GM10266 (cell line): ENCODE data around the gene PNLIPRP1.

Source experiments
- DNase-seq: peaks from one replicate; pipeline ENCODE4 v3.0.0; 2012; ENCODE audit errors: extremely low spot score
- TF ChIP-seq, protein P1 (sequence below): IDR thresholded peaks from 2 replicates; pipeline ENCODE4 v1.5.1; 2012; ENCODE audit warnings: mild to moderate bottlenecking, low read depth; ENCODE audit not compliant: control insufficient read depth, insufficient read depth; ENCODE audit errors: missing control alignments

Gene PNLIPRP1

DNA sequence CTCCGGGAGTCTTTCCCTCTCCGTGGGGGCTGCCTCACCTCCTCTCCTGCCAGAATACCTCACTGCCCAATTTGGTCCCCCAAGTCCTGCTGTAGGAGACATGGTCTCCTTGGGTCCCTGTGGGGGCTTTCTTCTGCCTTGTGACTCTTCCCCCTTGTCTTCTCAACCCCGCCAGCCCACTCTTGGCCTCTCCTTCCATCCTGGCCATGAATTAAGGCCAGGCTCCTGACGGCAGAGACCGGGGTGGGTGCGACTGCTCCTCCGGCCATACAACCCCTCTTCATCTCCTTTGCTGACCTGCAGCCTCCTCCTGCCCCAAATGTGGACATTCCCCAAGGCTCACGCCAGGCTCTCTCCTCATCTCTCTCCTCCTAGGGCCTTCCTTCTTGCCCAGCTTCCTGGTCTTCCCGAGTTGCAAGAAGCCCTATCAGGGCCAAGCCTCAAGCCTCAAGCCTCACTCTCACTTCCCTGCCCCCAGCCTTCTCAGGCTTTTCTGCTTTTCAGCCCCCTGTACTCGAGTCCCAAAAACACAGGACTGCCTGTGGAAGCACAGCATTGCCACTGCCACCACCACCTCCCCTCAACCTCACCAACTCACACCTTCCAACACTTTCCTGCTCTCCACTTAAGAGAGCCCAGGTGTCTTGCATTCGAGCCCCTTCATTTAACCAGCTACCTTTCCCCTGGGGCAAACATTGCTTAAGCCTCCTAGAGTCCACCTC is 31.3 kb downstream of the PNLIPRP1 start:
- TF ChIP-seq, protein P1, sequence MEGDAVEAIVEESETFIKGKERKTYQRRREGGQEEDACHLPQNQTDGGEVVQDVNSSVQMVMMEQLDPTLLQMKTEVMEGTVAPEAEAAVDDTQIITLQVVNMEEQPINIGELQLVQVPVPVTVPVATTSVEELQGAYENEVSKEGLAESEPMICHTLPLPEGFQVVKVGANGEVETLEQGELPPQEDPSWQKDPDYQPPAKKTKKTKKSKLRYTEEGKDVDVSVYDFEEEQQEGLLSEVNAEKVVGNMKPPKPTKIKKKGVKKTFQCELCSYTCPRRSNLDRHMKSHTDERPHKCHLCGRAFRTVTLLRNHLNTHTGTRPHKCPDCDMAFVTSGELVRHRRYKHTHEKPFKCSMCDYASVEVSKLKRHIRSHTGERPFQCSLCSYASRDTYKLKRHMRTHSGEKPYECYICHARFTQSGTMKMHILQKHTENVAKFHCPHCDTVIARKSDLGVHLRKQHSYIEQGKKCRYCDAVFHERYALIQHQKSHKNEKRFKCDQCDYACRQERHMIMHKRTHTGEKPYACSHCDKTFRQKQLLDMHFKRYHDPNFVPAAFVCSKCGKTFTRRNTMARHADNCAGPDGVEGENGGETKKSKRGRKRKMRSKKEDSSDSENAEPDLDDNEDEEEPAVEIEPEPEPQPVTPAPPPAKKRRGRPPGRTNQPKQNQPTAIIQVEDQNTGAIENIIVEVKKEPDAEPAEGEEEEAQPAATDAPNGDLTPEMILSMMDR: no peak
- DNase-seq: no peak

DNA sequence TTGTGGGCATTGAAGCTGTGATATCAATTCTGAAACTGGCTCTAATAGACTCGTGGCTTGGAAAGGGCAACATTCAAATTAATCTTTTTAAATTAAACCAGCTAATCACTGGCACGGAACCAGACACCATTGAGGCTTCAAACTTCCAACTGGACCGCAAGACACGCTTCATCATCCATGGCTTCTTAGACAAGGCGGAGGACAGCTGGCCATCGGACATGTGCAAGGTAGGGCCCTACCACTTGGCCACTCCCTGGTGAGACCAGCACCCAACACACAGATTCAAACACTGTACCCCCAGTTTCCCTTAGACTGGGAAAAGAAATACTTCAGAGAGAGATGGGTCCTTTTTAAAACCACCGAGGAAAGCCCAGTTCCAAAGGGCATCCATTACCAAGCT is 35.1 kb downstream of the PNLIPRP1 start:
- no peak for DNase-seq
- TF ChIP-seq, protein P1: no peak

DNA sequence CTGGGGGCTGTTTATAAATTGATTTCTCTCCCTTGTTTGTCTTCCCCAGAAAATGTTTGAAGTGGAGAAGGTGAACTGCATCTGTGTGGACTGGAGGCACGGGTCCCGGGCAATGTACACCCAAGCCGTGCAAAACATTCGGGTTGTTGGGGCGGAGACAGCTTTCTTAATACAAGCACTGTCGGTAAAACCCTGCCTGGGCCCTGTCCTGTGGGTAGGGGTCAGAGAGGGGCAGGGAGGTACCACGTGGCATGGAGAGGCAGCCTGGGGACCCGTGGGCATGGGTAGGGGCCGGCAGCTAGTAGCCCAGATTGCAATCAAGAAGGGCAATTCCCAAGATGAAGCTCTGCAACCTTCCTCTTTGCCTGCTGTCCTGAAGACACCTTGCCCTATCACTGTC is 36.1 kb downstream of the PNLIPRP1 start:
- no peak for DNase-seq
- TF ChIP-seq, protein P1: no peak

DNA sequence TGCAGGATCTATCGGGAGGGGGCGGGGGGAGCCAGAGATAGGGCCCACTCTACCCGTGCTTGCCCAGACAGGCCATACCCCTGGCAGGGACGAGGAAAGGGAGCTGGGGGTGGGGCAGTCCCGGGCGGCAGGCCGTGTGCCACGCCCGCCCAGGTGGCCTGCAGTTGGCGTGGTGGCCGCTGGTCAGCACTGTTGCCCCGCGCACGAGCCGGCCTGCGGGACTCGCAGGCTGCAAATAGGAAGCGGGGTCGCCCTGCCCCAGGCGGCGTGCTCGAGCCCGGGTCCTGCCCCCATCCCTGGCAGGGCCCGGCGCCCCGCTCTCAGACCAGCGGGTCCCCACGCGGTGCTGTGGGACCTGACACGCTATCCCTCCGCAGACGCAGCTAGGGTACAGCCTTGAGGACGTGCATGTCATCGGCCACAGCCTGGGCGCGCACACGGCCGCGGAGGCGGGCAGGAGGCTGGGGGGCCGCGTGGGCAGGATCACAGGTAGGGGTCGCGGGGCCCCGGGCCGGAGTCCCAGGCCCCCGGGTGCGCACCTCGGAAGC is 36.7 kb downstream of the PNLIPRP1 start:
- TF ChIP-seq, protein P1: no peak
- DNase-seq: no peak

DNA sequence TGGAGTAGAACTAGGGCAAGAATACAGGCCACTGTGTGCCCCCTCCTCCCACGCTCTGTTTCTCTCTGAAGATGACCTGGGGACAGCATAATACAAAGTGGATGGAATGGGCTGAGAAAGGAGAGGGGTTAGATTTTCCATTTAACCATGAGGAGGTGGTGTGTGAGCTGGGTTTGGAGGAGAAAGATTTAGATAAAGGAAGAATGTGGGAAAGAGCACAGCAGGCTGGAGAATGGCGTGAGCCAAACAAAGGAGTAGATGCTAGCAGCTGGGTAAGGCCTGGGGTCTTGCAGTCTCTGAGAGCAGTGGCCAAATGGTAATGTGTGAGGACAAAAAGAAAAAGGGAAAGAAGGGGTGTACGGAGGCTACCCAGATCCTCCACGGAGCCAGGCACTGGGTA is 38.6 kb downstream of the PNLIPRP1 start:
- TF ChIP-seq, protein P1: no peak
- no peak for DNase-seq

DNA sequence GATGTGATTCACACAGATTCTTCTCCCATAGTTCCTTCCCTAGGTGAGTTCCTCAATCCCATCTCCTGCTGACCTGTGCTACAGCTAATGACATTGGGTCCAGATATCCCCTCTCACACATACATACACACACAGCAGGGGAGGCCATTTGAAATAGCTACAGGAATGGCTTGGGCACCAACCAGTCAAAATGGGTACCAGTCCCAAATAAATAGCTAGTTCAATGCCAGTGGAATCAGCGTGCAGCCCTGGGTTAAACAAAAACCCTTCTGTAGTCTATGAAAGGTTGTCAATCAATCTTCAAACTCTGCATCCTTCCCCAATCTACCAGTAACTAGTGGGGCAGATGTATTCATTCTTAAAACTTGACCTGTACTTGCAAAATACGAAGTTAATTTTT is 39.3 kb downstream of the PNLIPRP1 start:
- no peak for DNase-seq
- TF ChIP-seq, protein P1: no peak

DNA sequence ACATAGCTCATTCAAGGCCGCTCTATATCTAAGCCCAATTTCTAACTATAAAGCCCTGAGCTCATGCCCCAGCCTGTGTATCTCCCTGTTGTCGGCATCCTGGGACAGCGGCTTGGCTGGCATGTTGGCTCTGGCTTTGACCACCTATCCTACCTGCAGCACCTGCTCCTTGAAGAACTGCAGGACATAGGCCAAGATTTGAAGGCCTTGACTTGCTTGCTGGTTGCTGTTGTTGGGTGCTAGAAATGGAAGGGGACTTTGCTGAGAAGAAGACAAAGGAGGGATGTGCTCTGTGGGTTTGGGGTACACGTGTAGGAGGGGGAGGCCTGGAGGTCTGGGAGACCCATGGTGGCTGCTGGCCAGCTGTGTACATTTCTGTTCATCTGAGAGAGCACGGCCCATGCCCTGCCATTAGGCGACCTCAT is 41.1 kb downstream of the PNLIPRP1 start:
- no peak for DNase-seq
- TF ChIP-seq, protein P1: no peak
